ENCODE data around the gene SGMS1.

DNA sequence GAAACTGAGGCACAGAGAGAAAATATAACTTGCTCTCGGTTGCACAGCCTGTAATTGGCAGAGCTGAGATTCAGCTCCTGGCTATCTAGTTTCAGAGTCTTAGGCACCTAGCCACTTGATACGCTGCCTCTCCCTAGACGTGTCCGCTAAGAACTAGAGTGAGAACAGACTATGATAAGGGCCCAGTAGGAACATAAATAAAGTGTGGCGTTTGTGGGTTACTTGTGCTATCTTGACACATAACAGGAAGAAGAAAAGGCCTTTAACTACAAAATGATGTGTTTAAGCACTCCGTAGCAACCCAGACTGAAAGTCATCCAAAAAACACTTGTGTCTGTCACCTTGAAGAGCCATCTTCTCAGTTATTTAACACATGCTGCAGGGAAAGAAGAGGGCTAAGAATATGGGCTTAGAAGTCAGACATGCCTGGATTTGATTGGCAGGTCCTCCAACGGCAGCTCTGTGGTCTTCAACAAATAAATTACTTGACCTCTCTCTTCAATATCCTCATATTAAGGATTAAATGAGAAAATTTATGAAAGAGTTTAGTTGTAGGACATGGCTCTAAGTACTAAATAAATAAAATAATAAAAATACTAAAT lies 96.2 kb downstream of the SGMS1 start:
- TF ChIP-seq CTCF (IDR thresholded peaks at IDR 0.05; ENCODE audit: low read depth, low read length) (no peak), EZH2phosphoT487 (IDR thresholded peaks at IDR 0.05; ENCODE audit: low read depth) (no peak)
